ENCODE measurements around the gene SERPINH1.

SERPINH1 gene

GRCh38 chr11:75532200-75533048 lies 29.6 kb upstream of the SERPINH1 start:
- peak; percentile 62 for DNase-seq (ENCODE audit: insufficient read length, low spot score)
- peak; percentile 83 for FAIRE-seq

- DNase-seq (ENCODE audit: insufficient read length, low spot score) (no peak), FAIRE-seq (no peak)
Measured at GRCh38 chr11:75533896-75534258, 28.2 kb upstream of the SERPINH1 start.

DNA sequence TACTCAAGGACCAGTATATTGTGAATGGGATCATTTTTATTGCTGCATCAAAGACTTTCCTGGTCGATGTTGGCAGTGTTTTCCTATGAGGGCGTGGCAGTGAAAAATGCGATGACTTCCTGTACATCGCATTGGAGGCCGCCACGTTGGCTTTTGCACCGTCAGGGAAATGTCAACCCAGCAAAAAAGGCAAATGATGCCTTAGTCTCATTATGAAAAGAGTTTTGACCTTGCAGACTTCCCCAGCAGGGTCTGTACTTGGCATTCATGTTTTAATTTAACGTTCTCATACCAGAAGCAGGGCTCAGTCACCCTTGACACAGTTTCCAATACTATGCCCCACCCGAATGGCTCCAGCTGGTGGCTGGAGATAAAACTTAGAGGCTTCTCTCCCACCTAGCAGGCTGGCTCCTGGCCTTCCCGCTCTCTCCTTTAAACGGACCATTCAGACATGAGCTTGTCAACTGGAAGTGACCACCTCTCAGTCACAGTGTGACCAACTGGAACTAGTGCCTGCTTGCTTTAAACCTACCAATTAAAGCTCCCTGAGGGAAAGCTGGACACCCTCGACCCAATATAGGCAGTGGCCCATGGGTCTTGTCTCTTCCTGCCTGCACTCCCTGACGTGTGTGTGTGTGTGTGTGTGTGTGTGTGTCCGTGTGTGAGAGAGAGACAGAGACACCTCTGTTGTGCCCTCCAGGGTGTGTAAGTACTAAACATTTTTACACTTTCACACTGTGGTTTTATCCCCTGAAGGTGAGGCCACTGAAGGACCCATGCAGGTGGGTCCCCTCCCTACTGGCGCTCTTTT lies 27.6 kb upstream of the SERPINH1 start:
- FAIRE-seq (no peak), DNase-seq (ENCODE audit: insufficient read length, low spot score) (no peak)

GRCh38 chr11:75535071-75535470 lies 27.0 kb upstream of the SERPINH1 start:
- no peak for FAIRE-seq

GRCh38 chr11:75536786-75537641 lies 25.0 kb upstream of the SERPINH1 start:
- no peak for DNase-seq (ENCODE audit: insufficient read length, low spot score)
- peak; percentile 56 for FAIRE-seq

More at GRCh38 chr11:75535071-75535470, 27.0 kb upstream of the SERPINH1 start:
- no peak for DNase-seq (ENCODE audit: insufficient read length, low spot score)

GRCh38 chr11:75537740-75538139 lies 24.3 kb upstream of the SERPINH1 start:
- FAIRE-seq, result no peak

DNA sequence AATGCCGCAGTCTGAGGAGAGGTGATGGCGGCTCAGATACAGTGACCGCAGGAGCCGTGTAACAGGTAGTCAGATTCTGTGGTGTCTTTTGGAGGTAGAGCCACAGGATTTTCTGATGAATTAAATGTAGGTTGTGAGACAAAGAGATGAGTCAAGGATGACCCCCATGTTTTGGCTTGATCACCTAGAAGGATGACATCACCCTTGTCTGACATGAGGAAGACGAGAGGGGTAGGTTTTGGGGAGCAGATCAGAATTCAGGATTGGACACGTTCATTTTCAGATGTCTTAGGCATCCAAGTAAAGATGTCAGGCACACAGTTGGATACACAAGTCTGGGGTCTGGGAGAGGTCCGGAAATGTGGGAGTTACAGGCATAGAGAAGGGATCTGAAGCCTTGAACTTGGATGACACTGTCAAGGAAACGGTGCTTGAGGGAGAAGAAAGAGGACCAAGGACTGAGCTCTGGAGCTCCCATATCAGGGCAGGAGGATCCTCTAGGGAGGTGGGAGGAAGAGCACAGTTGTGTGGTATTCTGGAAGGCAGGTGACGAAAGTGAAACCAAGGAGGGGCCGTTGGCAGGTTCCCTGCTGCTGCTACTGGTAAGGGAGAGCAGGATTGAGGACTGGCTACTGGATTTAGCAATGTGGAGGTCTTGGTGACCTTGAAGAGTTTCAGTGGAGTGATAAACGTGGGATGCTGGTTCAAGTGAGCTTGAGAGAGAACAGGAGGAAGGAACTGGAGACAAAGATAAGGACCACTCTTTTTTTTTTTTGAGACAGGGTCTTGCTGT lies 23.7 kb upstream of the SERPINH1 start:
- DNase-seq (ENCODE audit: insufficient read length, low spot score) (no peak), FAIRE-seq (no peak)

More at GRCh38 chr11:75537740-75538139, 24.3 kb upstream of the SERPINH1 start:
- DNase-seq (ENCODE audit: insufficient read length, low spot score), result no peak

DNA sequence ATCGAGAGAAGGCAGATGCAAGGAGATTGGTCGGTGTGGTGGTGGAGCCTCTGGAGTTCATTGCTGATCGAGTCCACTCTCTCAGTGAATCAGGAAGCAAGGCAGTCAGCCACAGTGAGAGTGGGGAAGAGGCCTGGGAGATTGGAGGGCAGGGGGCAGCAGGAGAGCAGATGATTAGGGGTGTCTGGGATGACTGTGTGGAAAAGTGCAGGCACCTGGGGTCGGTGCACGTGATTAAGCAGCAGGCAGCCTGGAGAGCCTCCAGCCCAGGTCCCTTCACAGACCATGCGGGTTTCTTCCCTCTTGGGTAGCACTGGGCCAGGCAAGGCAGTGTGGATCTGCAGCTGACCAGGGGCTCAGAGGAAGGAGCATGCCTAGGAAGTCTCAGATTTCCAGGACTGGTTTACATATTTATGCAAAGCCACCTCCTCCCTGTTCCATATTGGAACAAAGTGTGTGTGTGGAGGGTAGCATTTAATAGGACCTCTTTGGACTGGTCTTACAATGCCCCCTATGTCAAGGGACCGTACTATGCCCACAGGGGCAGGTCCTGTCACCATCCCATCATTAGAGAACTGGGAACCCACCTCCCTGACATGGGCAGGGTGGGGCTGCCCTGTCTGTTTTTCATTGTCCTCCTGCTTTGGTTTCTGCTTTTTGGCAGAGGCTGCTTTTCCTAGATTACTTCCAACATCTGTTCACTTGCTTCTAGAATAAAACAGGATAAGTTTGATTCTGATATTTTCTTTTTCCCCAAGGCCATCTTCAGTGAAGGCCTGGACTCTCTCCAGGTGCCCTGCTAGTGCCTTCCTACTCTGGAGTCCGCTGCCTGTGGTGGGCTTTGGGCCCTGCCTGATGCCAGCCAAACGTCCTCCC lies 22.4 kb upstream of the SERPINH1 start:
- no peak for DNase-seq (ENCODE audit: insufficient read length, low spot score)
- FAIRE-seq, result no peak

DNA sequence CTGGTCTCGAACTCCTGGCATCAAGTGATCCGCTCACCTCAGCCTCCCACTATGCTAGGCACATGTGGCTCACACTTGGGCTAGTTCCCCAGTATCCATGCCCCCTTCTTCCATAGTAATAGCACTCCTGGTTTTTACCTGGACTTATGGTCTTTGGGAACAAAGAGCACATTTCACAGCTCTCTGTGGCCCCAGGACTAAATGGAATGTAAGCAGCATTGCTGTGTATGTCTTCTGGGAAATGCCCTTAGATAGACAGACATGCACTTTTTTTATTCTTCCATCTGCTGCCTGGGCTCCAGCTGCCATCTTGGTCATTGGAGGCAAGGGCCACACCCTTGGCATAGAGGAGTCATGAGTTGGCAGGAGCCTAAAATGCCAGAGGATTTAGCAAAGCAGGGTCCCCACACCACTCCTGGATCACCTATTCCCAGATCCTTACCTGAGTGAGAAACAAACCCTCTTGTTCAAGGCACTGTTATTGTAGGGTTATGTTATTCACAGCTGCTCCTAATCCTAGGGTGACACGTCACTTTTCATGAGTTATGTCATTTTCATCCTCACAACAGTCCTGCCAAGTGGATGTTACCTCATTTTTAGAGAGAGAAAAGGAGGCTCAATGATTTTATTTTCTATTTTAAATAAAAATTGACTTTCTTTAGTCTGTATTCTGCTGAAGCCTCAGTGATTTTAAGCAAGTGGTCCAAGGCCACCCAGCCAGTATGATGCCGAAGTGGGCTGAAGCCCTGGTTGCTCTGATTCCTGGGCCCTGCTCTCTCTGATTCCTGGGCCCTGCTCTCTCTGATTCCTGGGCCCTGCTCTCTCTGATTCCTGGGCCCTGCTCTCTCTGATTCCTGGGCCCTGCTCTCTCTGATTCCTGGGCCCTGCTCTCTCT lies 20.6 kb upstream of the SERPINH1 start:
- FAIRE-seq (no peak), DNase-seq (ENCODE audit: insufficient read length, low spot score) (no peak)

DNA sequence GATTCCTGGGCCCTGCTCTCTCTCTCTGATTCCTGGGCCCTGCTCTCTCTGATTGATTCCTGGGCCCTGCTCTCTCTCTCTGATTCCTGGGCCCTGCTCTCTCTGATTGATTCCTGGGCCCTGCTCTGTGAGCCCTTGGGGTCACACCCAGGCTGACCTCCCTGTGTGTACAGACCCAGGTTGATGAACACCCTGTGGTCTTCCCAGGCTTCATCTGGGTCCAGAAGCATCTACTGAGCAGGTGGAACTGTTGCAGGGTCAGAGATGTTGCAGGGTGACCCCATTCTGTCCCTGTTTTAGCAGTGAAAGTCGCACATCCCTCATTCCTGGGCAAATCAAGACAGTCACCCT lies 20.0 kb upstream of the SERPINH1 start:
- no peak for DNase-seq (ENCODE audit: insufficient read length, low spot score)
- FAIRE-seq, result no peak

DNA sequence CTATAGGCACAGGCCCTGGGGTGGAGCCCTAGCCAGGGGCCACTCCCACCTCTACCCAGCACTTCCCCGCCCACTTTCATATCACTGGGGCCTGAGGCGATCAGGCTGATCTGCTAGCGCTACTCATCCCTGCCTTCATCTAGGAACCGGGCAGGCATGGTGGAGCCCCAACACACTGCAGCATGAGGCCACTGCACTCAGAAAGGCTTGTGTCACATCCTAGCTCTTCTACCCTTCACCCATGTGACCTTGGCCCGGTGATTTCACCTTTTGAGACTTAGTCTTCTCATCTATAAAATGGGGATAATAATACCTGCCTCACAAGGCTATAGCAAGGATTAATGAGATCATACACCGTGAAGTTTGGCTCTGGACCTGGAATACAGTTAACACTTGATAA lies 18.2 kb upstream of the SERPINH1 start:
- no peak for FAIRE-seq

DNA sequence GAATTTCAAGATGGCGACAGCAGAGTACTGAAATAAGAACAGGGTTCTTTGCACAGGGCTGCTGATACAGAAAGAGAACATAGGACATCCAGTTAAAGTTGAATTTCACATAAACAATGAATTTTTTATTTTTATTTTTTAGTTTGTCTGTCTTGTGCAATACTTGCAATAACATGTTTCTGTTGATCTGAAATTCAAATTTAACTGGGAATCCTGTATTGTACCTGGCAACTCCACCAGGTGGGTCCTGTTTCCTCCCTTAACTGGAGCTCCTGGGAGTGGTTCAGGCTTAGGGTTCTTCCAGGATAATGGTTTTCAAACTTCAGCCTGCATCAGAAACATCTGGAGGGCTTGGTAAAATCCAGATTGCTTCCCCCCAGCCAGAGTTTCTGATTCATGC lies 14.9 kb upstream of the SERPINH1 start:
- DNase-seq (ENCODE audit: insufficient read length, low spot score) (no peak), FAIRE-seq (no peak)

More for the DNA sequence above, 18.2 kb upstream of the SERPINH1 start:
- no peak for DNase-seq (ENCODE audit: insufficient read length, low spot score)

GRCh38 chr11:75547617-75548058 lies 14.4 kb upstream of the SERPINH1 start:
- peak; percentile 61 for DNase-seq (ENCODE audit: insufficient read length, low spot score)
- peak; percentile 53 for FAIRE-seq

DNA sequence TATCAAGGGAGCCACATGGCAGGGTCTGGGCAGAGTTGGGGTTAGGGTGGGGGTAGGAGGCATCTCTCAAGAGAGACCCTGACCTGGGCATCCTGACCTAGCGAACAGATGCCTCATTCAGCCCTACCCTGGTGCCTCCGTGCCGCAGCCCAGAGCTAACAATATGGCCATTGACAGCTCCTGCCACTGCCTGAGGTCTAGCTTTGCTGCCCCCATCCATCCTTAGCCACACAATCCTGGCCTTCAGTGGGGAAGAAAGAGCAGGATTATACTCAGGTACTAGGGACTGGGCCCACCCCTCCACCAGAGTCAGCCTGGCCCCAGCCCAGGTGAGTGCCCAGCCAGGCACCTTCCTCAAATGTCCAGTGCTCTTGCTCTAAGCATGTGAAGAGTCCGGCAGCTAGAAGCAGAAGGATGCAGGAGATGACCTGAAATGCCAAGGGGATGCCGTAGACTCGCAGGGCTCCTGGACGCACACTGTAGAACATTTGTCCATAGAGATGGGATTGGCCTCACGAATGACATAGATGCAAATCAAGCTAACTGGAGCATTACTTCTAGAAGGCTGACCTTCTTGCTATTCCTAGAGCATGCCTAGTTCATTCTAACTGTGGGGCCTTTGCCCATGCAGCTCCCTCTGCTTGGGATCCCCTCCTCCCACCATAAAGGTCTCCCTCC lies 13.3 kb upstream of the SERPINH1 start:
- FAIRE-seq, result no peak
- DNase-seq (ENCODE audit: insufficient read length, low spot score), result no peak

DNA sequence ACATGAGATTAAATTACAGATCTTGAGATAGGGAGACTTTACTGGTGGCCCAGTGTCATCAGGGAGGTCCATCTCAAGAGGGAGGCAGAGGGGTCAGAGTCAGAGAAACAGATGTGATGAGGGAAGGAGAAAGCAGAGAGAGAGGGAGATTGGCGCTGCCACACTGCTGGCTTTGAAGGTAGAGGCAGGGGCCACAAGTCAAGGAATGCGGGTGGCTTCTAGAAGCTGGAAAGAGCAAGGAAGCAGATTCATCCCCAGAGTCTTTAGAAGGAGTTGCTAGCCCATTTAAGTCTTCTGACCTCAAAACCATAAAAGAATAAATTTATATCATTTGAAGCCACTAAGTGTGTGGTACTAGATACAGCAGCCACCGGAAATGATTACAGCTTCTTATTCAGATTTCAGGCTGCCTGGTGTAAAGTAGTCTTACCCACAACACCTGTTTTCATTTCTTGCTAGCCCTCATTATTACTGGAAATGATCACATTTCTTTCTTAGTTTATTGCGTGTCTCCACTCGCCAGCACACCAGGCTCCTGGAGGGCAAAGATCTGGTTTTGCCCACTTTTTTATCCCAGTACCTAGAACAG lies 12.6 kb upstream of the SERPINH1 start:
- DNase-seq (ENCODE audit: insufficient read length, low spot score), result no peak
- FAIRE-seq, result no peak

DNA sequence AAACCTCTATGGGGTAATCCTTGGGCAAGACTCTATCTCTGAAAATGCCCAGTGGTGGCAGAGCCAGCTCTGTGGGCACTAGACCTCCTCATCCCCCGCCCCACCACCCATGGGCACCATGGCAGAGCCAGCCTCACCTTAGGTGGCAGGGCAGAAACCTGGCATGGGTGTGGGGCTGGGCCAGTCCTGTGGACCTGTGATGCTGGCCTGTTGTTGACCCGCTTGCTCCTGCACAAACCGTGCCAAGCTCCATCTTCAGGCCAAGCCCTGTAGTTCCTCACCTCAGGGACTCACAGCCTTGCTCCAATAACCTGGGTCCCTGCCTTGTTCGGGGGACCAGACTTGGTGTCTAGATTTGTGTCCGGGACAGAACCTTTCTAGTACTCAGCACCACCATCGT lies 8.9 kb upstream of the SERPINH1 start:
- FAIRE-seq (no peak), DNase-seq (ENCODE audit: insufficient read length, low spot score) (no peak)

GRCh38 chr11:75553889-75554257 lies 8.2 kb upstream of the SERPINH1 start:
- no peak for DNase-seq (ENCODE audit: insufficient read length, low spot score)
- FAIRE-seq, result no peak
